Neural cell (in vitro differentiated cells): ENCODE data around the gene JADE1. TPM values are rescaled to one million over a fixed set of nuclear protein-coding genes. Genes with fewer than 3 reads are reported as not detected.
A peak's percentile ranks its signal among the peaks of the same experiment; 100 is the strongest.

Experiments used
- H2AFZ ChIP-seq: fragments of 200-600, 300-800 bp; sonication (generic), shearing (Covaris generic); 2 replicates; pipeline ENCODE4 v1.6.0; 2014; ENCODE audit warnings: low read depth, mild to moderate bottlenecking, antibody characterized with exemption, low read length, moderate library complexity
- H3F3A ChIP-seq: fragments of 200-600 bp; shearing (Covaris generic); 2 replicates; pipeline ENCODE4 v1.6.1; 2016; ENCODE audit warnings: mild to moderate bottlenecking, moderate library complexity, mixed read lengths, antibody characterized with exemption, low read length; ENCODE audit not compliant: insufficient read depth, poor library complexity, severe bottlenecking
- H3K27ac ChIP-seq: fragments of 200-600, 300-800 bp; sonication (generic), shearing (Covaris generic); 2 replicates; pipeline ENCODE4 v1.5.1; 2014; ENCODE audit warnings: mild to moderate bottlenecking, low read length, moderate library complexity
- H3K27me3 ChIP-seq: fragments of 300-800, 200-600 bp; sonication (generic), shearing (Covaris generic); 2 replicates; pipeline ENCODE4 v1.6.0; 2014; ENCODE audit warnings: mild to moderate bottlenecking, low read depth, low read length, moderate library complexity; ENCODE audit not compliant: insufficient read depth
- H3K36me3 ChIP-seq: fragments of 300-800, 200-600 bp; sonication (generic), shearing (Covaris generic); 2 replicates; pipeline ENCODE4 v1.5.1; 2014; ENCODE audit warnings: mild to moderate bottlenecking, antibody characterized with exemption, low read length, moderate library complexity; ENCODE audit not compliant: insufficient read depth
- H3K4me2 ChIP-seq: fragments of 300-800, 200-600 bp; sonication (generic), shearing (Covaris generic); 2 replicates; pipeline ENCODE4 v1.6.0; 2014; ENCODE audit warnings: mild to moderate bottlenecking, low read length
- H3K4me3 ChIP-seq: fragments of 300-800, 200-600 bp; sonication (generic), shearing (Covaris generic); 2 replicates; pipeline ENCODE4 v1.5.1; 2014; ENCODE audit warnings: mild to moderate bottlenecking, low read length, moderate library complexity
- H3K79me2 ChIP-seq: fragments of 200-600 bp; shearing (Covaris generic); replicated peaks from 2 replicates; pipeline ENCODE4 v1.6.0; 2014; ENCODE audit warnings: mild to moderate bottlenecking, low read length, moderate library complexity; ENCODE audit not compliant: insufficient read depth
- H3K9ac ChIP-seq: fragments of 300-800, 200-600 bp; sonication (generic), shearing (Covaris generic); 2 replicates; pipeline ENCODE4 v1.6.1; 2016; ENCODE audit warnings: mild to moderate bottlenecking, low read length, mixed read lengths
- H3K9me2 ChIP-seq: fragments of 200-600 bp; shearing (Covaris generic); 2 replicates; pipeline ENCODE4 v1.6.1; 2016; ENCODE audit warnings: mild to moderate bottlenecking, low read length, mixed read lengths; ENCODE audit not compliant: insufficient read depth
- H3K9me3 ChIP-seq: fragments of 200-600, 300-800 bp; sonication (generic), shearing (Covaris generic); 2 replicates; pipeline ENCODE4 v1.6.1; 2016; ENCODE audit warnings: mild to moderate bottlenecking, mixed run types, low read length, moderate library complexity, mixed read lengths
- H4K20me1 ChIP-seq: fragments of 200-600 bp; shearing (Covaris generic); 2 replicates; pipeline ENCODE4 v1.6.1; 2016; ENCODE audit warnings: mild to moderate bottlenecking, mixed run types; ENCODE audit not compliant: insufficient read depth
- CTCF ChIP-seq: fragments of 450-650 bp; IDR thresholded peaks from 2 replicates; pipeline ENCODE4 v1.5.1; 2014; ENCODE audit warnings: antibody characterized with exemption, mild to moderate bottlenecking, moderate library complexity; ENCODE audit not compliant: poor library complexity, severe bottlenecking
- EP300 ChIP-seq: fragments of 450-650 bp; conservative IDR thresholded peaks from 2 replicates; pipeline ENCODE4 v1.6.1; 2014; ENCODE audit warnings: antibody characterized with exemption, mild to moderate bottlenecking, moderate library complexity; ENCODE audit not compliant: poor library complexity, severe bottlenecking
- EZH2 ChIP-seq: fragments of 200-600, 300-800 bp; shearing (Covaris generic), sonication (generic); IDR thresholded peaks from 2 replicates; pipeline ENCODE4 v1.6.1; 2014; ENCODE audit warnings: antibody characterized with exemption, low read length, borderline replicate concordance, mild to moderate bottlenecking; ENCODE audit not compliant: insufficient read depth, poor library complexity, severe bottlenecking
- MXI1 ChIP-seq: fragments of 450-650 bp; conservative IDR thresholded peaks from 2 replicates; pipeline ENCODE4 v1.6.1; 2014; ENCODE audit warnings: antibody characterized with exemption, mild to moderate bottlenecking; ENCODE audit not compliant: poor library complexity, severe bottlenecking
- POLR2AphosphoS5 ChIP-seq: IDR thresholded peaks from 2 replicates; pipeline ENCODE4 v1.6.1; 2012
- RAD21 ChIP-seq: fragments of 450-650 bp; conservative IDR thresholded peaks from 2 replicates; pipeline ENCODE4 v1.6.1; 2014; ENCODE audit warnings: antibody characterized with exemption, mild to moderate bottlenecking, moderate library complexity
- REST ChIP-seq: IDR thresholded peaks from 2 replicates; pipeline ENCODE4 v1.6.1; 2012; ENCODE audit warnings: borderline replicate concordance
- SMC3 ChIP-seq: fragments of 450-650 bp; conservative IDR thresholded peaks from 2 replicates; pipeline ENCODE4 v1.6.1; 2014; ENCODE audit warnings: antibody characterized with exemption, mild to moderate bottlenecking, moderate library complexity; ENCODE audit not compliant: poor library complexity
- TAF1 ChIP-seq: IDR thresholded peaks from 2 replicates; pipeline ENCODE4 v1.6.1; 2012; ENCODE audit warnings: low read depth
- polyA plus RNA-seq: library from polyadenylated mRNA; depleted of rRNA; stranded (reverse); fragments of >200 nt; gene quantifications from 2 replicates; pipeline ENCODE4 v1.2.3, GENCODE V29; 2014

JADE1 gene
- polyA plus RNA-seq, 1 donor from 2014 or later, result 14.5 TPM

GRCh38 chr4:128802680-128803628 is 6.5 kb upstream of the JADE1 start:
- H3K9me2 ChIP-seq, result no peaks in the 10 kb centered on the region
- H3F3A ChIP-seq, result no peaks in the 10 kb centered on the region
- no peak overlapping the region for H3K4me3 ChIP-seq
- no peaks in the 10 kb centered on the region for H3K9me3 ChIP-seq
- no peaks in the 10 kb centered on the region for H4K20me1 ChIP-seq
- H3K27me3 ChIP-seq, result no peaks in the 10 kb centered on the region
- H2AFZ ChIP-seq, result no peak overlapping the region
- H3K79me2 ChIP-seq, result no peaks in the 10 kb centered on the region
- H3K4me2 ChIP-seq, result no peak overlapping the region
- H3K27ac ChIP-seq, result no peak overlapping the region
- no peaks in the 10 kb centered on the region for H3K36me3 ChIP-seq
- TF ChIP-seq POLR2AphosphoS5 (no peak), TAF1 (no peak), RAD21 (no peak), REST (no peak), MXI1 (no peak), EZH2 (no peak), SMC3 (no peak), EP300 (no peak)
- no peak overlapping the region for H3K9ac ChIP-seq

DNA sequence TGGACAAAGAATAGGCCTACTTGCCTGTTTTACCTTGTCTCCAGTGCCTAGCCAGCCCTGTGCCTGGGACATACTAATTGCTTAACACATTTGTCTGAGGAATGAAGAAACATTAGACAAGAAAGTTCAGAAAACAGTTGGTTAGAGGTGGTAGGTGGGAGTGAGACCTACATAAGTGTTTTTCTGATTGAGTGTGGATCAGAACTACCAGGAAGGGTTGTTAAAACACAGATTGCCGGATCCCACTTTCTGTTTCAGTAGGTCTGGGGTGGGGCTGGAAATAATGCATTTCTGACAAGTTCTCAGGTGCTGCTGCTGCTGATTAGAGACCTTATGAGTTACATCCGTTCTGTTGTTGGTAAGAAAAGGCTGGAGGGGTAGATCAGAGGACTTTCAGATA is 5.7 kb upstream of the JADE1 start:
- Histone ChIP-seq H3K9ac (no peak overlapping the region), H3F3A (no peaks in the 10 kb centered on the region), H3K4me2 (no peak overlapping the region), H3K27me3 (no peaks in the 10 kb centered on the region), H3K36me3 (no peaks in the 10 kb centered on the region), H3K9me2 (no peaks in the 10 kb centered on the region), H4K20me1 (no peaks in the 10 kb centered on the region), H3K9me3 (no peaks in the 10 kb centered on the region), H3K4me3 (no peak overlapping the region), H3K79me2 (no peaks in the 10 kb centered on the region), H2AFZ (no peak overlapping the region), H3K27ac (no peak overlapping the region)
- no peak for TF ChIP-seq TAF1
- TF ChIP-seq EZH2, result no peak
- TF ChIP-seq SMC3, result no peak
- TF ChIP-seq MXI1, result no peak
- no peak for TF ChIP-seq POLR2AphosphoS5
- TF ChIP-seq EP300, result no peak

DNA sequence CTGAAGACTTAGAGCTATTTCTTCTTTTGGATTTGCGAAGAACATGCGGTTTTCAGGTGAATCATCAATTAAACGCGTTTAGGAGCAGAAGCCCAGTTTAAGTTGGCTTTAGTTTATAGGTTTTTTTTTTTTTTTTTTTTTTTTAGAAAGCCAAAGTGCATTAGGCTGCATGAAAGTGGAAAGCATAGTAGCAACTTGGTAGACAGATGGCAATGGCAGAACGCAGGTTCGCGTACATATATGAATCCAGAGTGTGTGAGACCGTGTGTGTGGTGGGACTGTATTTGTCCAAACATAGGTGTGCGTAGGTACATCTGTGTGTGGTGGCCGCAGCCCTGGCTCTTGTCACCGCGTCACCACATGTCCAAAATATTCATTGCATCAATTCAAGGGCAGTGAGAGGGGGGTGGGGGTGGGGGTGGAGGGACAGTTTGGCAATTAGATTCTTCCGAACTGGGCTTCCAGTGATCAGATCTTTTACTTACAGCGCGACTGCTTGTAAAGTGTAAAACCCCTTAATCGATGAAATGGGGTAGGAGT is 901 bp downstream of the JADE1 start:
- Histone ChIP-seq H4K20me1 (no peaks in the 10 kb centered on the region), H3K4me3 (peak overlapping the region; percentile 88), H2AFZ (no peak overlapping the region), H3K36me3 (no peaks in the 10 kb centered on the region), H3K79me2 (peaks cover 16% of the 10 kb centered on the region), H3K9me2 (no peaks in the 10 kb centered on the region), H3K27ac (peak overlapping the region; percentile 76), H3K9me3 (no peaks in the 10 kb centered on the region), H3K27me3 (no peaks in the 10 kb centered on the region), H3F3A (peaks cover 6% of the 10 kb centered on the region), H3K9ac (peak overlapping the region; percentile 60), H3K4me2 (peak overlapping the region; percentile 78)
- TF ChIP-seq EZH2 (no peak), RAD21 (no peak), REST (no peak), POLR2AphosphoS5 (no peak), TAF1 (no peak), CTCF (no peak), MXI1 (no peak), EP300 (no peak), SMC3 (no peak)
